ENCODE results near the gene ATP2C1.

ATP2C1 gene

GRCh38 chr3:130973406-130973805 is 79.5 kb downstream of the ATP2C1 start:
- peak overlapping the region; percentile 2 for H3K27ac Mint-ChIP-seq

GRCh38 chr3:130974201-130974600 is 80.3 kb downstream of the ATP2C1 start:
- DNase-seq (ENCODE audit: low spot score in 2 of 2) (no peak), ATAC-seq (no peak)
- Mint-ChIP-seq H3K27ac (peak overlapping the region; percentile 2), H3K4me3 (no peak overlapping the region), H3K36me3 (peaks cover 55% of the 10 kb centered on the region), H3K9me3 (no peaks in the 10 kb centered on the region), H3K4me1 (no peaks in the 10 kb centered on the region)

More at GRCh38 chr3:130973406-130973805, 79.5 kb downstream of the ATP2C1 start:
- DNase-seq (ENCODE audit: low spot score in 2 of 2): no peak
- ATAC-seq: no peak
- Mint-ChIP-seq H3K9me3 (no peaks in the 10 kb centered on the region), H3K36me3 (peaks cover 58% of the 10 kb centered on the region), H3K4me3 (no peak overlapping the region), H3K4me1 (no peaks in the 10 kb centered on the region)

- no peak for DNase-seq (ENCODE audit: low spot score in 2 of 2)
- H3K27ac Mint-ChIP-seq: peak overlapping the region; percentile 2
- no peak for ATAC-seq
- H3K9me3 Mint-ChIP-seq: no peaks in the 10 kb centered on the region
- no peak overlapping the region for H3K4me3 Mint-ChIP-seq
- peaks cover 51% of the 10 kb centered on the region for H3K36me3 Mint-ChIP-seq
- H3K4me1 Mint-ChIP-seq: no peaks in the 10 kb centered on the region
Observed at GRCh38 chr3:130975251-130975650, 81.4 kb downstream of the ATP2C1 start.

GRCh38 chr3:130976706-130977105 is 82.8 kb downstream of the ATP2C1 start:
- Mint-ChIP-seq H3K9me3 (no peaks in the 10 kb centered on the region), H3K27ac (no peak overlapping the region), H3K4me1 (no peaks in the 10 kb centered on the region), H3K4me3 (no peak overlapping the region), H3K36me3 (peaks cover 45% of the 10 kb centered on the region)
- ATAC-seq (no peak), DNase-seq (ENCODE audit: low spot score in 2 of 2) (no peak)

GRCh38 chr3:130979117-130979516 is 85.2 kb downstream of the ATP2C1 start:
- DNase-seq (ENCODE audit: low spot score in 2 of 2): no peak
- Mint-ChIP-seq H3K27ac (no peak overlapping the region), H3K9me3 (no peaks in the 10 kb centered on the region), H3K4me3 (no peak overlapping the region), H3K4me1 (no peaks in the 10 kb centered on the region), H3K36me3 (peaks cover 46% of the 10 kb centered on the region)
- ATAC-seq: no peak

GRCh38 chr3:130981469-130981868 is 87.6 kb downstream of the ATP2C1 start:
- Mint-ChIP-seq H3K4me3 (no peak overlapping the region), H3K4me1 (no peaks in the 10 kb centered on the region), H3K9me3 (no peaks in the 10 kb centered on the region), H3K36me3 (peaks cover 27% of the 10 kb centered on the region), H3K27ac (no peak overlapping the region)
- no peak for DNase-seq (ENCODE audit: low spot score in 2 of 2)
- no peak for ATAC-seq

GRCh38 chr3:130990282-130990681 is 96.4 kb downstream of the ATP2C1 start:
- no peak for ATAC-seq
- Mint-ChIP-seq H3K27ac (no peak overlapping the region), H3K9me3 (no peaks in the 10 kb centered on the region), H3K4me3 (no peak overlapping the region), H3K4me1 (no peaks in the 10 kb centered on the region), H3K36me3 (peaks cover 41% of the 10 kb centered on the region)
- no peak for DNase-seq (ENCODE audit: low spot score in 2 of 2)

GRCh38 chr3:130991126-130991525 is 97.2 kb downstream of the ATP2C1 start:
- DNase-seq (ENCODE audit: low spot score in 2 of 2) (no peak), ATAC-seq (peak; percentile 46)
- Mint-ChIP-seq H3K4me1 (no peaks in the 10 kb centered on the region), H3K36me3 (peaks cover 50% of the 10 kb centered on the region), H3K4me3 (no peak overlapping the region), H3K27ac (no peak overlapping the region), H3K9me3 (no peaks in the 10 kb centered on the region)

GRCh38 chr3:130992344-130992743 is 98.5 kb downstream of the ATP2C1 start:
- no peak for ATAC-seq
- no peak overlapping the region for H3K4me3 Mint-ChIP-seq
- H3K36me3 Mint-ChIP-seq: peaks cover 57% of the 10 kb centered on the region
- no peaks in the 10 kb centered on the region for H3K9me3 Mint-ChIP-seq
- H3K27ac Mint-ChIP-seq: peak overlapping the region; percentile 16
- no peak for DNase-seq (ENCODE audit: low spot score in 2 of 2)
- no peaks in the 10 kb centered on the region for H3K4me1 Mint-ChIP-seq

GRCh38 chr3:130997289-130997688 is 103.4 kb downstream of the ATP2C1 start:
- no peak overlapping the region for H3K27ac Mint-ChIP-seq
- no peak for DNase-seq (ENCODE audit: low spot score in 2 of 2)
- no peak overlapping the region for H3K4me3 Mint-ChIP-seq
- no peak for ATAC-seq
- peaks cover 82% of the 10 kb centered on the region for H3K36me3 Mint-ChIP-seq
- H3K4me1 Mint-ChIP-seq: no peaks in the 10 kb centered on the region
- no peaks in the 10 kb centered on the region for H3K9me3 Mint-ChIP-seq

GRCh38 chr3:131001071-131001470 is 107.2 kb downstream of the ATP2C1 start:
- Mint-ChIP-seq H3K9me3 (no peaks in the 10 kb centered on the region), H3K27ac (no peak overlapping the region), H3K4me3 (no peak overlapping the region), H3K36me3 (peaks cover 85% of the 10 kb centered on the region), H3K4me1 (peaks cover 18% of the 10 kb centered on the region)
- no peak for DNase-seq (ENCODE audit: low spot score in 2 of 2)
- no peak for ATAC-seq

GRCh38 chr3:131004603-131005002 is 110.7 kb downstream of the ATP2C1 start:
- Mint-ChIP-seq H3K27ac (no peak overlapping the region), H3K4me3 (no peak overlapping the region), H3K9me3 (no peaks in the 10 kb centered on the region), H3K4me1 (peaks cover 18% of the 10 kb centered on the region), H3K36me3 (peaks cover 82% of the 10 kb centered on the region)
- no peak for DNase-seq (ENCODE audit: low spot score in 2 of 2)
- peak; percentile 74 for ATAC-seq

- Mint-ChIP-seq H3K9me3 (no peaks in the 10 kb centered on the region), H3K4me3 (no peak overlapping the region), H3K36me3 (peaks cover 76% of the 10 kb centered on the region), H3K4me1 (peaks cover 18% of the 10 kb centered on the region), H3K27ac (no peak overlapping the region)
- DNase-seq (ENCODE audit: low spot score in 2 of 2): no peak
- no peak for ATAC-seq
Observed at GRCh38 chr3:131007256-131007655, 113.4 kb downstream of the ATP2C1 start.

GRCh38 chr3:131007782-131008181 is 113.9 kb downstream of the ATP2C1 start:
- Mint-ChIP-seq H3K36me3 (peaks cover 81% of the 10 kb centered on the region), H3K9me3 (no peaks in the 10 kb centered on the region), H3K27ac (no peak overlapping the region), H3K4me1 (peaks cover 18% of the 10 kb centered on the region), H3K4me3 (no peak overlapping the region)
- DNase-seq (ENCODE audit: low spot score in 2 of 2): no peak
- ATAC-seq: no peak

GRCh38 chr3:131008326-131008725 is 114.4 kb downstream of the ATP2C1 start:
- ATAC-seq: no peak
- H3K36me3 Mint-ChIP-seq: peaks cover 84% of the 10 kb centered on the region
- peaks cover 18% of the 10 kb centered on the region for H3K4me1 Mint-ChIP-seq
- H3K27ac Mint-ChIP-seq: no peak overlapping the region
- no peak for DNase-seq (ENCODE audit: low spot score in 2 of 2)
- H3K4me3 Mint-ChIP-seq: no peak overlapping the region
- no peaks in the 10 kb centered on the region for H3K9me3 Mint-ChIP-seq

GRCh38 chr3:131009698-131010097 is 115.8 kb downstream of the ATP2C1 start:
- Mint-ChIP-seq H3K4me1 (peaks cover 11% of the 10 kb centered on the region), H3K4me3 (no peak overlapping the region), H3K36me3 (peaks cover 84% of the 10 kb centered on the region), H3K27ac (peak overlapping the region; percentile 50), H3K9me3 (no peaks in the 10 kb centered on the region)
- DNase-seq (ENCODE audit: low spot score in 2 of 2) (no peak), ATAC-seq (peak; percentile 36)

- H3K4me3 Mint-ChIP-seq: no peak overlapping the region
- H3K4me1 Mint-ChIP-seq: peaks cover 22% of the 10 kb centered on the region
- ATAC-seq (no peak), DNase-seq (ENCODE audit: low spot score in 2 of 2) (no peak)
- no peaks in the 10 kb centered on the region for H3K9me3 Mint-ChIP-seq
- H3K27ac Mint-ChIP-seq: no peak overlapping the region
- peaks cover 58% of the 10 kb centered on the region for H3K36me3 Mint-ChIP-seq
Observed at GRCh38 chr3:131018970-131019369, 125.1 kb downstream of the ATP2C1 start.
